Spleen (tissue), 7 donors: ENCODE data around the gene TESPA1.
"Not testable (repeated sequence)": the region's sequence is repeated elsewhere in the genome, so short reads cannot be mapped to it uniquely, and the experiment has no call there.

Experiments used
- CTCF ChIP-seq, 11 experiments: fragments of 200-600 bp in 7 of 11; fragments of 450-650 bp in 4 of 11; sonication (generic) in 4 of 11; IDR thresholded peaks in 8 of 11; conservative IDR thresholded peaks in 3 of 11; 1 replicate in 7 of 11; 2 replicates in 4 of 11; pipeline versions ENCODE4 v1.4.0 to v1.8.0; 2016 to 2021; ENCODE audit warnings: antibody characterized with exemption in 11 of 11, inconsistent platforms in 4 of 11, mild to moderate bottlenecking in 1 of 11
- POLR2AphosphoS5 ChIP-seq, 3 donors: sonication (generic); formaldehyde crosslinking; IDR thresholded peaks; one replicate each; pipeline ENCODE4 v1.5.1; 2017; ENCODE audit warnings: antibody characterized with exemption in 3 of 3
- donor health status: DM: no; HTN: no; CAD: no; lungs with moderate emphysema.
- donor health status: DM: no; HTN: no; CAD: no.
- donor health status: DM: no; HTN: no; CAD: no.

DNA sequence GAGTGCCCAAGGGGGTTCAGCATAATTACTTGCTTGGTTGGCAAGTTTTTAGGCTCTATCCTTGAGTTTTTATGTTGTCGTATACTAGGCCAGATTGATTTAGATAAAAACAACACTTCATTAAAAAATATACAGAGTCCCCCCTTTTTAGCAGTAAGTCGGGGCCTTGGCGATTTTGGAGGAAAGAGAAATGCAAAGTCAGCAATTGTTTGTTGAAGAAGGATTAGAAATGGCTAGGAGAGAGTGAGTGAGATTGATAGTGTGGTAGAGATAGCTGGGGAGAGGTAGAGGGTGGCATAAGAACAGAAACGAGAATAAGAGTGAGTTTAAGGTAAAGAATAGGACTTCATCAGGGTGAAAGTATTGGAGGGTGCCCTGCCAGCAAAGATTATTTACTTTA is 41.3 kb downstream of the TESPA1 start:
- TF ChIP-seq CTCF (IDR thresholded peaks at IDR 0.05 in 8 of 11, conservative IDR thresholded peaks at IDR 0.05 in 3 of 11); POLR2AphosphoS5 (IDR thresholded peaks at IDR 0.05): not testable (repeated sequence)
